CD4-positive, alpha-beta T cell treated with Interferon alpha-2 for 1 hour (primary cell): ENCODE data around the gene ZNF770.

ENCODE experiments used
- DNase-seq, 2 donors: peaks; one replicate each; pipeline ENCODE4 v3.0.0-alpha.2; 2020 to 2022

Gene ZNF770, protein sequence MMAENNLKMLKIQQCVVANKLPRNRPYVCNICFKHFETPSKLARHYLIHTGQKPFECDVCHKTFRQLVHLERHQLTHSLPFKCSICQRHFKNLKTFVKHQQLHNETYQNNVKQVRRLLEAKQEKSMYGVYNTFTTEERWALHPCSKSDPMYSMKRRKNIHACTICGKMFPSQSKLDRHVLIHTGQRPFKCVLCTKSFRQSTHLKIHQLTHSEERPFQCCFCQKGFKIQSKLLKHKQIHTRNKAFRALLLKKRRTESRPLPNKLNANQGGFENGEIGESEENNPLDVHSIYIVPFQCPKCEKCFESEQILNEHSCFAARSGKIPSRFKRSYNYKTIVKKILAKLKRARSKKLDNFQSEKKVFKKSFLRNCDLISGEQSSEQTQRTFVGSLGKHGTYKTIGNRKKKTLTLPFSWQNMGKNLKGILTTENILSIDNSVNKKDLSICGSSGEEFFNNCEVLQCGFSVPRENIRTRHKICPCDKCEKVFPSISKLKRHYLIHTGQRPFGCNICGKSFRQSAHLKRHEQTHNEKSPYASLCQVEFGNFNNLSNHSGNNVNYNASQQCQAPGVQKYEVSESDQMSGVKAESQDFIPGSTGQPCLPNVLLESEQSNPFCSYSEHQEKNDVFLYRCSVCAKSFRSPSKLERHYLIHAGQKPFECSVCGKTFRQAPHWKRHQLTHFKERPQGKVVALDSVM

DNA sequence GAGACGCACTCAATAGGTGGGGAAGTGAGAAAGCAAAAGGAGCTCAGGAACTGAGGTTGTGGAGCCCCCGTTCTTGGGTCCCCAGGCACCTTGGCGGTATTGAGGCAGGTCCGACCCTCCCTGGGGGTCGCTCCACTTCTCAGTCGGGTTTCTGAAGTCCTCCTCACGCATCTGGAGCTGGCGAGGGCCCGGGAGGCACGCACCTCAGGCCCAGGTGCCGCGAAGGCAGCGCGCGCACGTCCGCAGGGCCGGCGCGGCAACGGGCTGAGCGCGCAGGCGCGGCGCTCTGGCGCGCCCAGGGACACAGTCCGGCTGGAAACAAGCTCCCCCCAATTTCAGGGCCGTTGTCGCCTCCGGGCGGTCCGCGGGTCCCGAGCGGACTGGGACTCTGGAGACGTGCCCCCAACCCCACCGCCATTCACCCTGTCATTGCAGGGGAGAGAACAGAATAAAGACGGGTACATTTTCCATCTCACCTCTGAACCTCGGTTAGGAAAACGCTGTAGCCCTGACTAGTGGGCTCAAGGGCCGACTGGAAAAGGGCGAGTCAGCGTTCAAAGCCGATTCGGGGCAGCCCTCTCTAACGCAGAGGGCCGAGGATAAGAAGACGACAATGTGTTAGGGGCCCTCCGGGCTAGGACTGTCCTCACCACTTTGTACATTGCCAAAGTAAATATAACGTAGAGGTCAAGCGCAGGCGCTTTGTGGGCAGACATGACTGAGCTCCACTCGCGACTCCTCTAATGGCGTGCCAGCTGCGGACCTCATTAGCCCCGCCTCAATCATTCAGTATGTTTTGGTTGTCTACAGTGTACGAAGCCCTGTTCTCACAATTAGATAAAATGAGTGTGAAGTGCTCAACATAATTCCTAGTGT is at the start of gene ZNF770:
TSS of gene ZNF770 (minus strand) at position 261 of the 876 bp plus-strand sequence. CDS start 4,853 bp downstream, outside the sequence.
- DNase-seq: peak; percentile 77 to 89

DNA sequence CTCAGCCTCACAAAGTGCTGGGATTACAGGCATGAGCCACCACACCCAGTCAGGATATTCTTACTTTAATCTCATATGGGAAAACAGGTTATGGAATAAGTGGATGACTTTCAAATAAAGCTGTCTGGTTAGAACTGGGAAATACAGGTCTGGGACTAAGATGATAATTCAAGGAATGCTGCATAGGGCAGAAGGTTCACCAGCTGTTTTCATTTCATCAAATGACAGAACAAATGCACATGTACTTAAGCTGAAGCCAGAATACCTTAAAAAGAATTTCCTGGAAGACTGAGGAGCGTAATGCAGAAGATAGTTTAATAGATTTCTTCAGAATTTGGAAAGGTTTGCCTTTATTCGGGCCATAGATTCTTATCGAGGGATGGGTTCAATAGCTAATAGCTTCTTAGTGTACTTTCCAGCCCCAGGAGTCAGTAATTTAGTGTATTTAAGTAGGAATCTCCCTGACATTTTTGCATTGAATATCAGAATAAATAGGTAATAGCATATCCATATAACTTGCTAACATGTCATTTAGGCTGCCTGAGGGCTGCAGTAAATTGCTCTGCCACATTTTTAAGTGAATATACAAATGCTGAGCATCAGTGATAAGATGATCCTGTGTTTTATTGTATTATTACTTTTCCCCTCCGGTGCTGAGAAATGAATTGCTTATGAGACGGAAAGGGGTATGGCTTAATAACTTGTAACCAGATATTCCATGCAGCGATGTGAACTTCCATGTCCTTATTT is 40.3 kb upstream of the ZNF770 start:
- DNase-seq: no peak

DNA sequence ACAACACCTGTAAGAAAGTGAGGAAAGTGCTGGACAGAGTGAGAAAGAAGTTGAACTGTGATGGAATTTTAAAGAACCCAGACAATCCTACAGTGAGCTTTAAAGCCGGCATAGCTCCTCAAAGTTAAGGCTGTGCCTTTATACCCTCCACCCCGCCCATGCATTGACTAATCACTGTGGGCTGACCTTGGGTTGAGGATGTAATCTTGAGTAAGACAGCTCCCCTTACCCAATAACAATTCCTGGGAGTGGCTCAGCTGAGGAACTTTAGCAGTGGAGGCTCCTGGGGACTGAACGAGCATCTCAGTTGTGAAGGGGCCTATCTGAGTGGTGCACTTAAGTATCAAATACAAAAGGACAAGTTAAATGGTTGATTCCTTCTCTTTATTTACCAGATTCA is 35.7 kb upstream of the ZNF770 start:
- DNase-seq: peak in 1 of 2 donors; percentile 27

DNA sequence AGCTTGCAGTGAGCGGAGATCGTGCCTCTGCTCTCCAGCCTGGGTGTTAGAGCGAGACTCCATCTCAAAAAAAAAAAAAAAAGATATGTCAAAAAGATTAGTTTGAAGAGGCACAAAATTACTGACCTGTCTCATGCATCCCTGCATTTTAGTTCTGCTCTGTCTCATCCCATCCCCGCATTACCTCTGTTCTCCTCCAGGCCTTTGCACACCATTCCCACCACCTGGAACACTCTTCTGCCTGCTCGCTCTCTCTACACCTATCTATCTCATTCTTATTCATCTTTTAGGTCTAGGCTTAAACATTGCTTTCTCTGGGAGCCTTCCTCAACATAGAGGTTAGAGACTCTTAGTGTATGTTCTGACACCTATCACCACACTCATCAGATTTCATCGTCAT is 32.9 kb upstream of the ZNF770 start:
- DNase-seq: no peak

DNA sequence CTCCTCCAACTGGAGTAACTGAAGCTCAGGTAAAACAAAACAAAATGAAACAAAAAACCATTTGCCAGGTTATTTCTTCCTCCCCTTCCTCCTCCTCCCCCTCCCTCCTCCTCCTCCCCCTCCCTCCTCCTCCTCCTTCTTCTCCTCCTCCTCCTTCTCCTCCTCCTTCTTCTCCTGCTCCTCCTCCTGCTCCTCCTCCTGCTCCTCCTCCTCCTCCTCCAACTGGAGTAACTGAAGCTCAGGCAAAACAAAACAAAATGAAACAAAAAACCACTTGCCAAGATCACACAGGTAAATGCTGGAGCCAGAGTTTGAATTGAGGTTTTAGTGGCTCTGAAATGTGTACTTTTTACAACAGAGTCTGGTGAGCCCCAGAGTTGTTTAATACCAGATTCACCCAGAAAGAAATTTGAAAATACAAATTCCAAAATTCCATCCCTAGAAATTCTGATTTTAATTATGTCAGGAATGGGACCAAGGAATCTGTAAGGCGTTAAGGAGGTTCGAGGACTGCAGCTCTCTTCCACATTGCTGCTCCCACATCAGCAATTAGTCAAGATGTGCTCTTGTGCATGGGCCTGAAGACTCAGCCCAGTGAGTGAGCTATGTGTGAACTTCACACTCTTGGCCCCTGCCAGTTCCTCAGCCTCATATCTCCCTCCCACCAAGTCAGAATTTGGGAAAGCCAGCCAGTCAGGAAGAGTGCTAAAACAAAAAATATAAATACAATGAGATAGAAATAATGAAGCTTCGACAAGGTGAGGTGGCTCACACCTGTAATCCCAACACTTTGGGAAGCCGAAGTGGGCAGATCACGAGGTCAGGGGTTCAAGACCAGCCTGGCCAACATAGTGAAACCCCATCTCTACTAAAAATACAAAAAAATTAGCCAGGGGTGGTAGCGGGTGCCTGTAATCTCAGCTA is 31.6 kb upstream of the ZNF770 start:
- DNase-seq: no peak

DNA sequence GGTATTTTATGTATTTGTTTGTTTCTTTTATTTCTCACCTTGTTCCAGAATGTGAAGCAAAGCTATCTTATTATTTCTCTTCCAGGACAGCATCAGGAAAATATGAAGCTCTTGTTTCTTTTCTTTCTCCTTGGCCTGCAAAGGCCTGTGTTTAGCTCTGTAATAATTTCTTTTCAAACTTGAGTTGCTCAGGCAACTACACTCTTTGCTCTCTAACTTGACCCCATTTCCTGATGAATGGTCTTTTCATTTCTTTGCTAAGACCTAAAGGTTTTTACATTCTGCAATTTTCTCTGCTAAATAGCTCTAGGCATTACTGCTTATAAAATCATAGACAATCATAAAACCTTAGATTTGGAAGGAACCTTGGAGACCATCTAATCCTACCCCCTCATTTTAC is 26.2 kb upstream of the ZNF770 start:
- DNase-seq: no peak

DNA sequence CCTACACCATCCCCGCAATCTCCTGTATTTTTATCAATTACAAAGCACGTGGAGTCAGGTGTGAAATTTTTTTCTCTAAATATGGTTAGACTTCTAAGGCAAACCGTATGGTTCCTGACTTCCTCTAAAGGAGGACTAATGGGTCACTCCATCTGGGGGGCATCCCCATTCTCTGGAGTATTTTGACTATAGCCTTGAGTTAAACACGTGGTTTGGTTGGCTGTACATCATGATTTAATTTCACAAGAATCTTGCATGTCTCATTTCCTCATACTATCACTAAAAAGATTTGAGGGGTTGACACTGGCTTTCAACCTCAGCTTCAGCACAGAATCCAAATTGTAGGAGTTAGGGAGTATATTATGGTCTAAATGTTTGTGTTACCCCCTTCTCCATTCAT is 25.3 kb upstream of the ZNF770 start:
- no peak for DNase-seq

DNA sequence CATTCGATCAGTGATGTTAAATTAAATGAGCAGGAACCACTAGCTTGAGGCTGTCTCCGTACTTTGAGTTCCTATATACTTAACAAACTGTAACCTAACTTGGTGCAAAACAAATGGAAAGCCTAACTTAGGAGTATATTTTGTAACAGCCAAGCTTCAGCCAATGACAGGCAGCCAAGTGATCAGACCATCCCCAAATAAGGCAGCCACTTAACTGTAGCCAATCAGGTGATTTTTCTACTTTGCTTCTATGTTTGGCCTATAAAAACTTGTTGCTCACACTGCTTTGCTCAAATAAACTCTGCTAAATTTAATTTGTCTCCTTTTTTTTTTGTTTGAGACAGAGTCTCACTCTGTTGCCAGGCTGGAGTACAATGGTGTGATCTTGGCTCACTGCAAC is 19.3 kb upstream of the ZNF770 start:
- no peak for DNase-seq

DNA sequence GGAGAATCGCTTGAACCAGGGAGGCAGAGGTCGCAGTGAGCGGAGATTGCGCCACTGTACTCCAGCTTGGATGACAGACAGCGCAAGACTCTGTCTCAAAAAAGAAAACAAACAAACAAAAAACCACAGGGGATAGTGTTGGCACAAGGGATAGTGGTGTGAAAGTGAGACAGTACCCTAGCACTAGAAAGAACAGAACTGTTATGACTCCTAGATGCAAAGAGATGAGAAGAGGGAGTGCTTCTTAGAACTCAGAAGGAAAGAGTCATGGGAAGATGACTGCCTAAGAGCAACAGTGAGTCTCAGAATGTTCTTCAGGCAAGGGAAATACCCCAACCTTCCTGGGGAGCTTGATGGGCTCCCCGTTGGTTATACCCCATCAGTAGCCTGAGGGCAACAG is 17.8 kb upstream of the ZNF770 start:
- no peak for DNase-seq

DNA sequence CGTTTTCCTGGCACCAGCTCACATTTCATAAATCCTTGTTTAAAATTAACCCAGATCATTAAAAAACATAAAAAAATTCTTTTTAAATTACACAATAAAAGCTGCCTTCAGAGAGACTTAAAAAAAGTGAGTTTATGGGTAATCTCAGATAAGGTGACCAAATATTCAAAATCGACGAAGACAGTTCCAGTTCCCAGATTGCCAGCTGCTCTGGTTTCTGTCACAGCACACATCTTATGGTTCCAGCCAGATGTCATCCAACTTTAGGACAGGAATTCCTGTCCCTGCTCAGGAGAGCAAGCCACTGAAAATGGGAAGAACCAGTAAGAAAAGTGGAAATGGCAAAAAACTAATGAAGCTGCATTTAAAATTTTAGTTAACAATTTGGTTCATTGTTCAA is 15.8 kb upstream of the ZNF770 start:
- no peak for DNase-seq

DNA sequence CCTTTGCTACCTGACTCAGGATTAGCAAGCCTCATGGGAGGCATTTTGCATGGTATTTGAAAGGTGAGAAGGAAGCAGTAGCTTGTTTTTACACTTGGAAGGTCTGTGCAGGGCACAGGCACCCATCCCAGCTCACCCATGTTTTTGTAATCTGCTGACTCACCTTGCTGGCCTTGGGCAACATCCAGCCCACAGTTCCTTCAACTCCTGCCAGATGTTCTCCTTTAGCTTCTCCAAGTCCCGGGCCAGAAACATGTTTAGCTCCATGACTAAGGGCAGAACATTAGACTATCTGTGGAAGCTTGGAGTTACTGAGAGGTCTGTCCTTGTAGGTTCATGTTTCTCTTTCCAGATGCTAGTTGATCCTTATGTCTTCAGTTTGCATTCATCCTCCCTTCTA is 12.4 kb upstream of the ZNF770 start:
- no peak for DNase-seq

DNA sequence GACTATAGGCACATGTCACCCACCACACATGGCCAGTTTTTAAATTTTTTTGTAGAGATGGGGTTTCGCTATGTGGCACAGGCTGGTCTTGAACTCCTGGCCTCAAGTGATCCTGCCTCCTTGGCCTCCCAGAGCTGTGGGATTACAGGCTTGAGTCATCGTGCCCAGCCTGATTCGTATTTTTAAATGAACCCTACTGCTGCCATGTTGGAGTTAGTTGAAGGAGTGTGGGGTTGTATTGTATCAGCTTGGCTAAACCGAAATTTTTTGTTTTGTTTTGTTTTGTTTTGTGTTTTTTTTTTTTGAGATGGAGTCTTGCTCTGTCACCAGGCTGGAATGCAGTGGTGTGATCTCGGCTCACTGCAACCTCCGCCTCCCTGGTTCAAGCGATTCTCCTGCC is 11.8 kb upstream of the ZNF770 start:
- no peak for DNase-seq

DNA sequence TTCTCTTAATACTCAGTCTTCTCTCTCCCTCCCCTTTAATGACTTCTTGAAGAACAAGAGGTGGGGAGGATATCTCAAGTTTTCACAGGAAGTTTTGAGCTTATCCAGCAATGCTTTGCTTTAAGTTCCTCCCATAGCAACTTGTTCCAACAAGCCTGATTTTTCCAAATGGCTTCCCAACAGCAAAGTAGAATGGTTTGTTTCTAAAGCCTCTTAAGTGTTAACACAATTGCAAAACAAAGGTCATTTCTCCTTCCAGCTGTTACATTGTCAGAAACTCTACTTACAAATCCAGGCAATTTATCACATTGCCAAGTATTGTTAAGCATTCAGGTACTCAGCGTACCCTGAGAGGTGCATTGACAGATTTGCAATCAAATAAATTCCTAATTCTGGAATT is 6.8 kb upstream of the ZNF770 start:
- DNase-seq: no peak

DNA sequence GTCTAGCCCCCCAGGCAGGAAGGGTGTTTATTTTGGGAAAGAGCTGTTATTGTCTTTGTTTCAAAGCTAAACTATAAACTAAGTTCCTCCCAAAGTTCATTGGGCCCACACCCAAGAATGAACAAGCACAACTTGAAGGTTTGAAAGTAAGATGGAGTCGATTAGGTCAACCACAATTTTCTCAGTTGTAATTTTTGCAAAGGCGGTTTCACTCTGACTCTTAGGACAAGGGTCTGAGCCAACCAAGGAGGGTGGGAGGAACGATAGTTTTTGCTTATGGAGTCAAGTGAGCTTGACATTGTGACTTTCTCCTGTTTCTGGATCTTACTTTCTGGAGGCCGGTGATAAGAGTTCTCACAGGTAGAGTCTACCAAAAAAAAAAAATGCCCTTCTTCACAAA is 5.8 kb upstream of the ZNF770 start:
- no peak for DNase-seq

DNA sequence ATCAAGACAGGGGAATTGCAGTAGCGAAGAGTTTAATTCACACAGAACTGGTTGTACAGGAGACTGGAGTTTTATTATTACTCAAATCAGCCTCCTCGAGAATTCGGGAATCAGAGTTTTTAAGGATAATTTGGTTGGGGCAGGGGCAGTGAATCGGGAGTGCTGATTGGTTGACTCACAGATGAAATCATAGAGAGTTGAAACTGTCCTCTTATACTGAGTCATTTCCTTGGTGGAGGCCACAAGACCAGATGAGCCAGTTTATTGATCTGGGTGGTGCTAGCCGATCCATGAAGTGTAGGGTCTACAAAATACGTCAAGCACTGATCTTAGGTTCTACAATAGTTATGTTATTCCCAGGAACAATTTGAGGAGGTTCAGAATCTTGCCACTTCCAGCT is 5.3 kb upstream of the ZNF770 start:
- DNase-seq: no peak

DNA sequence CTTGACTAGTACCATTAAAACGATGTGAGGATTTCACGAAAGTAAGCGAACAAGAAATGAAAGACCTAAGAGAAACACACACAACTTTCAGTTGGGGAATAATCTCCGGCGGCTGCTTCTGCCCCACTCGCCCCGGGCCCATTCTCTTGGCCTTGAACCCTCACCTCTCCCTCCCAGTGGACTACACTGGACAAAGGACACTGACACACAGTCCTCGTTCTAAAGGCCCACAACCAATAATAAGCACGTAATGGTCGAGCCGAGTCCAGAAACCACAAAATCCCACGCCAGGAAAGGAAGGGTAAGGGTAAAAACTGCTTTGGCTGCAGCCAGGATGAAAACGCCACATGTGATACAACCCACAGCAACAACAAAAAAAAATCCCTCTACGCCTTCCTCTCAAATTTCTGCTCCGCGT is 469 bp downstream of the ZNF770 start:
- DNase-seq: peak in 1 of 2 donors; percentile 9

DNA sequence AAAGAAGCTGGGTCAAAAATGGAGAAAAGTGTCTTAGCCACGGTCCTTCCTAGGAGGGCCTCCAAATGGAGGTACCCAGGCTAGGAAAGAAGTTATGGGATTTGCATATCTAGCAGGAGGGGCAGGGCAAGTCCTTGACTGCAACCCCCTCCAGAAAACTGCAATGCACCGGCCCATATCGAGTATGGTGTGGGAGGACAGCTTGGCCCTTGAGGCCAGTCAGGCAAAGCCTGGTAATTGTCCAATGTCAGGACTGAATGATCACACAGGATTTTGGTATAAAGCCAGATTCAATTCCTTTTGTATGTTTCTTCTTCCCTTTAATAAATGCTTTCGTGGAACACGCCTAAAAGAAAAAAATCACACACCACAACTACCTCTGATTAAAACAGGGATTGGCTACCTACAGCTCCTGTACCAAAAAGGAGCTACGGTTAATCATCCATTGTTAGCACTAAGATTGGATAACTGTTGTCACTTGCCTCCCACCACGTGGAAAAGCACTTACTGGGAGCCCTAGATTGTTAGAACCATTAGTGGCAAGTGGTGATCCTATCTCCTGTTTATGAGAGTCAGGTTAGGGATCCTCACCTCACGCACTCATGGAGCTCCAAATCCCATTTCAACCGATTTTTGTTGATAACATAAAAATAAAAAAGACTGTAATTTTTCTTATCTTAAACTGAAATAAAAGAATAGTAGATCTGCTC is 1.2 kb downstream of the ZNF770 start:
- no peak for DNase-seq

DNA sequence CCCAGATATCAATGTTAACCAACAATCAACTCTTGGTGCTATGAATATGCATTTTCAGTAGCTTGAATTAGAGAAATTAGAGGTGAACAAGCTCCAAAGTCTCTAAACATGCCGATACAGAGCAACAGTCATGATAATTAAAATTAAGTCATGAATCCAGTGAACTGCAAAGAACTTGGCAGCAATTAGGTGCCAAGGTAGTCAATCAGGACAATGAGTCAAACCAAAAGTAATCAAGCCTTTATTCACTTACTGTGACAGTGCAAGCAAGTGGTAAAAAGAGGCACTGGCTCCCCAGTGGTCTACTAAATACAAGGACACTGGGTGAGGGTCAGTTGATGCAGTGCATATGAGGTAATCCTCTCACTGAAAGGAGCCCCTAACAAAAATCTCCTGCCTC is 1.8 kb downstream of the ZNF770 start:
- DNase-seq: no peak

DNA sequence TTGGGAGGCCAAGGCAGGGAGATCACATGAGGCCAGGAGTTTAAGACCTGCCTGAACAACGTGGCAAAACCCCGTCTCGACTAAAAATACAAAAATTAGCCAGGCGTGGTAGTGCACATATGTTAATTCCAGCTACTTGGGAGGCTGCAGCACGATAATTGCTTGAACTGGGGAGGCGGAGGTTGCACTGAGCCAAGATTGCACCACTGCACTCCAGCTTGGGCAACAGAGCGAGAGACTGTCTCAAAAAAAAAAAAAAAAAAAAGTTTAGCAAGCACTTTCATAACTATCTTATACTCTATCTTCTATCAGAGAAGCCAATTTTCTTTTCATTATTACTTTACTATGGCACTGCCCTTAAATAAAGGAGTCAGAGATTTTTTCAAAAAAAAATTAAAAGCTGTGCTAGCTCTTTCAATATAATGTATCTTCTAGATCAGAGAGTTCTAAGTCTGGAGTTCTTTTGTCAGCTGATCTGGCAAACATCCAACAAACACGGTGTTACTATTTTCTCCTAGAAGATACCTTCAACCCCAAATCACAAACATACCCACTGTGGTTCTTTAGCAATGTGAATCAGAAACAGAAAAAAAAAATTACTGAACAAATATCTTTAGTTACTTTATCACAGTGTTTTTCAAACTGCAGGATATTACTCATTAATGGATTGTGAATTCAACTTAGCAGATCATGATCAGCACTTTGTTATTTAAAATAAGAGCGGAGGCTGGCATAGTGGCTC is 3.0 kb downstream of the ZNF770 start:
- DNase-seq: peak in 1 of 2 donors; percentile 17

DNA sequence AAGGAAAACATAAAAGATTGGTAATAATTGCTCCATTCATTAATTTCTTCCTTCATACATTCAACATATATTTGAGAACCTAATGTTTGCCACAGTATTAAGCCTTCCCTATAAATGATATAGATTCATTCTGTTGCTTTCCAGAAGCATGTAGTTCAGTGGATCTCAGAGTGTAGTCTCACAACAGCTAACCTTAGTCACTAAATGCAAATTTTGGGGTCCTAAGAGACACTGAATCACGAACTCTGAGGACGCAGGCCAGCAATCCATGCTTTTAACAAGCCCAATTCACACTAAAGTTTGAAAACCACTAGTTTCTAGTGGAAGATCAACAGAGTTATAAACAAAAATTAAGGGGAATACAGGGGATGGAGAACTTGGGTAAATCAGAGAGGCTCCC is 11.3 kb downstream of the ZNF770 start:
- no peak for DNase-seq
